ENCODE results near the gene UCP2.

- TF ChIP-seq CTCF (IDR thresholded peaks at IDR 0.05; ENCODE audit: extremely low read depth in 1 of 2, insufficient read depth in 1 of 2, low read depth in 1 of 2, low read length in 2 of 2) (no peak), POLR2A (IDR thresholded peaks at IDR 0.05; ENCODE audit: low read depth, low read length) (peak; percentile 32), EZH2 (IDR thresholded peaks at IDR 0.05; ENCODE audit: borderline replicate concordance, low read depth, low read length, severe bottlenecking) (no peak), MAX (IDR thresholded peaks at IDR 0.05; ENCODE audit: insufficient read depth, insufficient read length) (no peak), POLR2AphosphoS5 (IDR thresholded peaks at IDR 0.05; ENCODE audit: insufficient read depth, low read depth, low read length) (no peak), JUN (IDR thresholded peaks at IDR 0.05; ENCODE audit: borderline replicate concordance, insufficient read depth, insufficient read length, low read depth) (no peak)
Measured at GRCh38 chr11:73942010-73942409, 40.6 kb downstream of the UCP2 start.
